Smooth muscle cell (in vitro differentiated cells): ENCODE data around the gene ADRA2B. TPM values are rescaled to one million over a fixed set of nuclear protein-coding genes. Genes with fewer than 3 reads are reported as not detected.

Source experiments
- DNase-seq: peaks from one replicate; lab custom pipeline; 2025; ENCODE audit not compliant: unreplicated experiment; lab: John Stamatoyannopoulos, UW
- H2AFZ ChIP-seq: fragments of 200-600 bp; sonication (generic); 2 replicates; pipeline ENCODE4 v1.6.0; 2016; ENCODE audit warnings: antibody characterized with exemption, low read depth, mild to moderate bottlenecking
- H3F3A ChIP-seq: fragments of 200-600 bp; sonication (generic); 2 replicates; pipeline ENCODE4 v1.6.0; 2017; ENCODE audit warnings: antibody characterized with exemption, low read depth
- H3K27ac ChIP-seq: fragments of 200-600 bp; sonication (generic); 2 replicates; pipeline ENCODE4 v1.5.1; 2016; ENCODE audit warnings: low read depth, mild to moderate bottlenecking
- H3K27me3 ChIP-seq: fragments of 200-600 bp; sonication (generic); 2 replicates; pipeline ENCODE4 v1.6.1; 2016; ENCODE audit warnings: low read depth, mild to moderate bottlenecking
- H3K36me3 ChIP-seq: fragments of 200-600 bp; sonication (generic); 2 replicates; pipeline ENCODE4 v1.5.1; 2016; ENCODE audit warnings: low read depth
- H3K4me1 ChIP-seq: fragments of 200-600 bp; sonication (generic); 2 replicates; pipeline ENCODE4 v1.5.1; 2016; ENCODE audit warnings: low read depth
- H3K4me2 ChIP-seq: fragments of 200-600 bp; sonication (generic); 2 replicates; pipeline ENCODE4 v1.6.0; 2016; ENCODE audit warnings: mild to moderate bottlenecking
- H3K4me3 ChIP-seq: fragments of 200-600 bp; sonication (generic); 2 replicates; pipeline ENCODE4 v1.5.1; 2016; ENCODE audit warnings: mild to moderate bottlenecking
- H3K79me2 ChIP-seq: fragments of 200-600 bp; sonication (generic); 2 replicates; pipeline ENCODE4 v1.6.0; 2016; ENCODE audit warnings: low read depth, mild to moderate bottlenecking
- H3K9ac ChIP-seq: fragments of 200-600 bp; sonication (generic); 2 replicates; pipeline ENCODE4 v1.6.0; 2016; ENCODE audit warnings: low read depth
- H3K9me3 ChIP-seq: fragments of 200-600 bp; sonication (generic); replicated peaks from 2 replicates; pipeline ENCODE4 v1.5.1; 2016; ENCODE audit warnings: low read depth
- H4K20me1 ChIP-seq: fragments of 200-600 bp; sonication (generic); 2 replicates; pipeline ENCODE4 v1.6.0; 2016; ENCODE audit warnings: low read depth
- WGBS: methylation state at CpG from one replicate; pipeline ENCODE4 v1.1.7; 2016; ENCODE audit warnings: low lambda C conversion rate; 5-methylcytosine and 5-hydroxymethylcytosine counted together
- polyA plus RNA-seq: library from polyadenylated mRNA; unstranded; fragments of >200 nt; fragmentation: Nextera tagmentation; extraction: Ambion mirVana; gene quantifications from 2 replicates; pipeline ENCODE4 v1.2.1, GENCODE V29; 2016
- total RNA-seq: library from RNA; depleted of rRNA; stranded (reverse); fragments of >200 nt; gene quantifications from 2 replicates; pipeline ENCODE4 v1.2.3, GENCODE V29; 2014
- TF ChIP-seq, protein P1 (sequence below): fragments of 200-600 bp; sonication (generic); IDR thresholded peaks from 2 replicates; pipeline ENCODE4 v1.5.1; 2017; ENCODE audit warnings: borderline replicate concordance, mild to moderate bottlenecking, antibody characterized with exemption; ENCODE audit not compliant: insufficient read depth, poor library complexity, severe bottlenecking

The ADRA2B gene
- total and polyA plus RNA-seq, 2 experiments from 2014 or later: 0.06 to 1.2 TPM

DNA sequence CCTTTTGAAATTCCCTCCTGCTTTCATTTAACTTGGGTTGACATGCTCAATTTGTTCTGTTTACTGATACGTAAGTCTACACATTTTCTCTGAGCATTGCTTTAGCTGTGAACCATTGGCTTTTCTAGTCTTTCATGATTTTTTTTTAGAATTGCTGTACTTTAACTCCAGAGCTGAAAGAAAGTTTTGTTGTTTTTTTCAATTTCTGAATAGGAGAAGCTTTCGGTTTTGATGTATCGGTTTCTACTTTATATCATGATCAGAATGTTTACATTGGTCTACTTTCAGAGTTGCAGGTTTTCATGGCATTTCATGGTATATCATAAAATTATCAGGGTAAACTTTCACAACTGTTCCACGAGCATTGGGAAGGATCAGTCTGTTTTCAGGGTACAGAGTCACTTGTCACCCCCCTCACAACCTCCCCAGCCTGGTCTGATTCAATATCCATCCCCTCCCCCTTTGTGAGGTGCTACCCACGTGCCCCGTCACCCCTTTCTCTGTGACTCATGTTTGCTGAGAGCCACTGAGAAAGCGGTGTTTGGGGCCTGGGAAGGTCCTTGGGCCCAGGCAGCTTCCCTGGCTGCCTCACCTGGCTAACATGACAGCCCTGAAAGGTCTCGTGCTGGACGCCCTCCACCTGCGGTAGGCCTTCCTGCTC, 14.9 kb upstream of the ADRA2B start:
- H3K79me2 ChIP-seq: no peaks in the 10 kb centered on the region
- H3K9me3 ChIP-seq: no peaks in the 10 kb centered on the region
- H3K9ac ChIP-seq: no peak overlapping the region
- TF ChIP-seq, protein P1, sequence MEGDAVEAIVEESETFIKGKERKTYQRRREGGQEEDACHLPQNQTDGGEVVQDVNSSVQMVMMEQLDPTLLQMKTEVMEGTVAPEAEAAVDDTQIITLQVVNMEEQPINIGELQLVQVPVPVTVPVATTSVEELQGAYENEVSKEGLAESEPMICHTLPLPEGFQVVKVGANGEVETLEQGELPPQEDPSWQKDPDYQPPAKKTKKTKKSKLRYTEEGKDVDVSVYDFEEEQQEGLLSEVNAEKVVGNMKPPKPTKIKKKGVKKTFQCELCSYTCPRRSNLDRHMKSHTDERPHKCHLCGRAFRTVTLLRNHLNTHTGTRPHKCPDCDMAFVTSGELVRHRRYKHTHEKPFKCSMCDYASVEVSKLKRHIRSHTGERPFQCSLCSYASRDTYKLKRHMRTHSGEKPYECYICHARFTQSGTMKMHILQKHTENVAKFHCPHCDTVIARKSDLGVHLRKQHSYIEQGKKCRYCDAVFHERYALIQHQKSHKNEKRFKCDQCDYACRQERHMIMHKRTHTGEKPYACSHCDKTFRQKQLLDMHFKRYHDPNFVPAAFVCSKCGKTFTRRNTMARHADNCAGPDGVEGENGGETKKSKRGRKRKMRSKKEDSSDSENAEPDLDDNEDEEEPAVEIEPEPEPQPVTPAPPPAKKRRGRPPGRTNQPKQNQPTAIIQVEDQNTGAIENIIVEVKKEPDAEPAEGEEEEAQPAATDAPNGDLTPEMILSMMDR: no peak
- no peaks in the 10 kb centered on the region for H3K36me3 ChIP-seq
- H3K4me3 ChIP-seq: no peak overlapping the region
- no peaks in the 10 kb centered on the region for H3F3A ChIP-seq
- H3K4me2 ChIP-seq: no peak overlapping the region
- no peak overlapping the region for H3K27ac ChIP-seq
- no peak overlapping the region for H2AFZ ChIP-seq
- no peak for DNase-seq
- WGBS: 78% methylated on average over 7 of the region's 10 CpGs
- H4K20me1 ChIP-seq: no peaks in the 10 kb centered on the region
- no peaks in the 10 kb centered on the region for H3K4me1 ChIP-seq
- peaks cover 11% of the 10 kb centered on the region for H3K27me3 ChIP-seq

DNA sequence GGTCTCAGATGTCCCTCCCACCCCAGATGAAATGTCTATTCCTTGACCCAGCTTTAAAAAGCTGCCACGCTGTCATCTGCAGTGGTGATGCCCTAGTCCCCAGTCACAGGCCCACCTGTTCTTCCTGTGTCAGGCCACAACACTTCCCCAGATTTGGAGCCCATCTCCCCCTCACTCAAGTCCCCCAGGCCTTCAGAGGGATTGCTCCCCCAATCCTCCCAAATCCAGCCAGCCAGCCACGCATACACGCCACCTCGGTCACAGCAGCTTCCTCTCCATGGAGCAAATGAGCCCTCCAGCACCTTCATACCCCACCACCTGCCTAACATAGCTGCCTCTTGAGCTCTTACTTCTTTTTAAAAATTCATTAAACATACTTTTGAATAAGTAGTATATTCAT, 14.1 kb upstream of the ADRA2B start:
- H3K4me2 ChIP-seq: no peak overlapping the region
- H3K36me3 ChIP-seq: no peaks in the 10 kb centered on the region
- H3K4me1 ChIP-seq: no peaks in the 10 kb centered on the region
- H3F3A ChIP-seq: no peaks in the 10 kb centered on the region
- TF ChIP-seq, protein P1: no peak
- no peaks in the 10 kb centered on the region for H3K9me3 ChIP-seq
- H3K79me2 ChIP-seq: no peaks in the 10 kb centered on the region
- no peak overlapping the region for H3K9ac ChIP-seq
- H3K4me3 ChIP-seq: no peak overlapping the region
- H4K20me1 ChIP-seq: no peaks in the 10 kb centered on the region
- no peak for DNase-seq
- peaks cover 6% of the 10 kb centered on the region for H3K27me3 ChIP-seq
- whole genome bisulfite sequencing: 95% methylated on average over 4 of the region's 4 CpGs
- no peak overlapping the region for H3K27ac ChIP-seq
- no peak overlapping the region for H2AFZ ChIP-seq

DNA sequence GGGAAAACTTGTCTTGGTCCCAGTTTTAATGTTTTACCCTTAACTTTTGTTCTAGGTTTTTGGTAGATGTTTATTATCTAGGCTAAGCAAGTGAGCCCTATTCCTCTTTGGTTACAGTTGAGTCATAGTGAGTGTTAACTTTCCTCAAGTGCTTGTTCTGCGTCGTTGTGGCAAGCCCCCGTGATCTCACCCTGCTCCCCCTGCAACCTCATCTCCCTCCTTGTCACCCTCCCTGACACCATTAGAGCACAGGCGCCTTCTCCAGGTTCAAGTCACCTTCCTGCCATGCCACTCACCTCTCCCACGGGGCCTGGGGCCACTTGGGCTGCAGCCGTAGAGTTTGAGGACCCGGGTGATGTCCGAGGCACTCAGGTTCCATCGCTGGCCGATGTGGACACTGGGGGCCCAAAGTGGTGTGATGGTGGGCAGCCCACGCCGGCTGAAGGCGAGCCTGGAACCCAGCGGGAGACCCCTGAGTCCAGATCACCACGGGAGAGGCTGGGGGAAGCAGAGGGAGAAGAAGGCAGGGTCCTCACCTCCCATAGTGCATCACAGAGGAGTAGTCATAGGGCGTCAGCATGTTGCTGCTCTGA, 13.3 kb upstream of the ADRA2B start:
- TF ChIP-seq, protein P1: no peak
- H3K9me3 ChIP-seq: no peaks in the 10 kb centered on the region
- peaks cover 4% of the 10 kb centered on the region for H3K27me3 ChIP-seq
- H3K79me2 ChIP-seq: no peaks in the 10 kb centered on the region
- no peaks in the 10 kb centered on the region for H3F3A ChIP-seq
- H3K27ac ChIP-seq: no peak overlapping the region
- no peak for DNase-seq
- no peak overlapping the region for H3K4me2 ChIP-seq
- no peak overlapping the region for H3K9ac ChIP-seq
- H3K4me3 ChIP-seq: no peak overlapping the region
- H4K20me1 ChIP-seq: no peaks in the 10 kb centered on the region
- H2AFZ ChIP-seq: no peak overlapping the region
- WGBS: 89% methylated on average over 16 of the region's 16 CpGs
- H3K4me1 ChIP-seq: no peaks in the 10 kb centered on the region
- H3K36me3 ChIP-seq: no peaks in the 10 kb centered on the region

DNA sequence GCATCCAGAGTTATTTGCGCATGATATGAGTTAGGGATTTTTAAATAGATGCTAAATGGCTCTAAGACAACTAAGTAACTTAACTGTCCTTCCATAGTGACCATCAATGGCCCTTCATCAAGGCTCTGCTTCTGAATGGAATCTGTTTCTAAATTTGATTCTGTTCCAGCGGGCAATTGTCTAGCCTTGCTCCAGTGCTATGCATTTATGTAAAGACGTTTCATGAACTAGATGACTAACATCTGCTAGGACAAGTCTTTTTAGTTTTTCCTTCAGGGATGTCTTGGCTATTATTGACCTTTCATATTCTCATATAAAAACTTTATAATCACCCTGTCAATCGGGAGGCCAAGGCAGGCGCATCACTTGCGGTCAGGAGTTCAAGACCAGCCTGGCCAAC, 12.1 kb upstream of the ADRA2B start:
- no peak overlapping the region for H3K4me2 ChIP-seq
- H3K36me3 ChIP-seq: no peaks in the 10 kb centered on the region
- DNase-seq: no peak
- no peaks in the 10 kb centered on the region for H3K9me3 ChIP-seq
- H3K79me2 ChIP-seq: no peaks in the 10 kb centered on the region
- no peak overlapping the region for H3K9ac ChIP-seq
- no peaks in the 10 kb centered on the region for H3K4me1 ChIP-seq
- peaks cover 4% of the 10 kb centered on the region for H3K27me3 ChIP-seq
- no peak overlapping the region for H3K27ac ChIP-seq
- no peak overlapping the region for H2AFZ ChIP-seq
- TF ChIP-seq, protein P1: no peak
- H3K4me3 ChIP-seq: no peak overlapping the region
- no peaks in the 10 kb centered on the region for H4K20me1 ChIP-seq
- H3F3A ChIP-seq: no peaks in the 10 kb centered on the region
- 93% methylated on average over 6 of the region's 6 CpGs for WGBS
